HEK293T (cell line): ENCODE results near the gene PTPRD.

ENCODE experiments used
- ARNT ChIP-seq: fragments of 450-650 bp; IDR thresholded peaks from 2 replicates; pipeline ENCODE4 v1.6.1; 2017; ENCODE audit warnings: mild to moderate bottlenecking
- ELF4 ChIP-seq: fragments of 450-650 bp; IDR thresholded peaks from 2 replicates; pipeline ENCODE4 v1.6.1; 2017; ENCODE audit warnings: antibody characterized with exemption
- FOXK2 ChIP-seq: fragments of 450-650 bp; IDR thresholded peaks from 2 replicates; pipeline ENCODE4 v1.6.1; 2016; ENCODE audit warnings: mild to moderate bottlenecking
- FOXM1 ChIP-seq: fragments of 450-650 bp; IDR thresholded peaks from 2 replicates; pipeline ENCODE4 v1.6.1; 2017; ENCODE audit warnings: mild to moderate bottlenecking, borderline replicate concordance
- SP1 ChIP-seq: fragments of 450-650 bp; IDR thresholded peaks from 2 replicates; pipeline ENCODE4 v1.6.1; 2017
- ZNF384 ChIP-seq: fragments of 450-650 bp; IDR thresholded peaks from 2 replicates; pipeline ENCODE4 v1.6.1; 2016

GRCh38 chr9:10612641-10613398 is at the start of gene PTPRD:
- TF ChIP-seq ZNF384 (no peak), ARNT (no peak), ELF4 (no peak), FOXM1 (no peak), SP1 (no peak), FOXK2 (no peak)
